Spleen (tissue), 7 donors: ENCODE data around the gene NRG4.
A peak's percentile ranks its signal among the peaks of the same experiment; 100 is the strongest.

Source experiments
- POLR2AphosphoS5 ChIP-seq, 3 donors: sonication (generic); formaldehyde crosslinking; IDR thresholded peaks; one replicate each; pipeline ENCODE4 v1.5.1; 2017; ENCODE audit warnings: antibody characterized with exemption in 3 of 3
- TF ChIP-seq, protein P1 (sequence below), 11 experiments: fragments of 200-600 bp in 7 of 11; fragments of 450-650 bp in 4 of 11; sonication (generic) in 4 of 11; IDR thresholded peaks in 8 of 11; conservative IDR thresholded peaks in 3 of 11; 1 replicate in 7 of 11; 2 replicates in 4 of 11; pipeline versions ENCODE4 v1.4.0 to v1.8.0; 2016 to 2021; ENCODE audit warnings: antibody characterized with exemption in 11 of 11, inconsistent platforms in 4 of 11, mild to moderate bottlenecking in 1 of 11
- donor health status: DM: no; HTN: no; CAD: no; lungs with moderate emphysema.
- donor health status: DM: no; HTN: no; CAD: no.
- donor health status: DM: no; HTN: no; CAD: no.

DNA sequence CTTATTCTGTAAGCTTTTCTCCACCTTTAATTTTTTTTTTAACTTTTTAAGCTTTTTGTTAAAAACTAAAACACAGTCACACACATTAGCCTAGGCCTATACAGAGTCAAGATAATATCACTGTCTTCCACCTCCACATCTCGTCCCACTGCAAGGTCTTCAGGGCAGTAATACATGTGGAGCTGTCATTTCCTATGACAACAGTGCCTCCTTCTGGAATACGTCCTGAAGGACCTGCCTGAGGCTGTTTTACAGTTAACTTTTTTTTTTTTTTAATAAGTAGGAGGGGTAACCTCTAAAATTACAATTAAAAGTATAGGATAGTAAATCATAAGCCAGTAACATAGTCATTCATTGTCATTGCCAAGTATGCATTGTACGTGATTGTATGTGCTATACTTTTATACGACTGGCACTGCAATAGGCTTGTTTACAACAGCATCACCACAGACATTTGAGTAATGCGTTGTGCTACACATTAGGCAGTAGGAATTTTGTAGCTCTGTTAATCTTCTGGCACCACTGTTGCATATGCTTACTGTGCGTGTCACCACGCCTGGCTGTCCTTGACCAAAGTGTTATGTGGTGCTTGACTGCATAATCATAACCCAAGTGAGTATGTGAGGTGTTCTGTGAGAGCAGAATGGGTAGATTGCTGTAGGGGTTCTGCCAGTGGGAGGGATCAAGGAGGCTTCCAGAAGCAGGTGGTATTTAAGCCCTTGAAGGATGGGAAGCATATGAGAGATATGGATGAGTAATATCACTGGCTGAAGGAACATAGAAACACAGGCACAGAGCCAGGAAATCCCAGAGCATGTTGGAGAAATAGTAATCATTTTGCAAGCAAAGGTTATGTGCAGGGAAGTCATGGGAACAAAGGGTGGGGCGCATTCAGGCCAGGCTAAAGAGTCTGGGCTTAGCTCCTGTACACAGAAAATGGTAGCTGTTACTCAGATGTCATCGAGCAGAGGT is 90.2 kb downstream of the NRG4 start:
- TF ChIP-seq, protein P1, sequence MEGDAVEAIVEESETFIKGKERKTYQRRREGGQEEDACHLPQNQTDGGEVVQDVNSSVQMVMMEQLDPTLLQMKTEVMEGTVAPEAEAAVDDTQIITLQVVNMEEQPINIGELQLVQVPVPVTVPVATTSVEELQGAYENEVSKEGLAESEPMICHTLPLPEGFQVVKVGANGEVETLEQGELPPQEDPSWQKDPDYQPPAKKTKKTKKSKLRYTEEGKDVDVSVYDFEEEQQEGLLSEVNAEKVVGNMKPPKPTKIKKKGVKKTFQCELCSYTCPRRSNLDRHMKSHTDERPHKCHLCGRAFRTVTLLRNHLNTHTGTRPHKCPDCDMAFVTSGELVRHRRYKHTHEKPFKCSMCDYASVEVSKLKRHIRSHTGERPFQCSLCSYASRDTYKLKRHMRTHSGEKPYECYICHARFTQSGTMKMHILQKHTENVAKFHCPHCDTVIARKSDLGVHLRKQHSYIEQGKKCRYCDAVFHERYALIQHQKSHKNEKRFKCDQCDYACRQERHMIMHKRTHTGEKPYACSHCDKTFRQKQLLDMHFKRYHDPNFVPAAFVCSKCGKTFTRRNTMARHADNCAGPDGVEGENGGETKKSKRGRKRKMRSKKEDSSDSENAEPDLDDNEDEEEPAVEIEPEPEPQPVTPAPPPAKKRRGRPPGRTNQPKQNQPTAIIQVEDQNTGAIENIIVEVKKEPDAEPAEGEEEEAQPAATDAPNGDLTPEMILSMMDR (IDR thresholded peaks at IDR 0.05 in 8 of 11, conservative IDR thresholded peaks at IDR 0.05 in 3 of 11) = peak in 8 of 11 experiments; percentile 15 to 42 (median 32)
- no peak for TF ChIP-seq POLR2AphosphoS5 (IDR thresholded peaks at IDR 0.05)
